HEK293 (cell line): ENCODE results near the gene FKBP5.

ENCODE experiments used
- FEZF1 ChIP-seq: fragments of 450-650 bp; formaldehyde crosslinking; IDR thresholded peaks from 2 replicates; pipeline ENCODE4 v1.5.1; 2016; ENCODE audit warnings: missing biosample characterization, missing genetic modification characterization
- GLIS1 ChIP-seq: fragments of 450-650 bp; formaldehyde crosslinking; IDR thresholded peaks from 2 replicates; pipeline ENCODE4 v1.5.1; 2016; ENCODE audit warnings: missing biosample characterization, missing genetic modification characterization
- HIC1 ChIP-seq: fragments of 450-650 bp; formaldehyde crosslinking; IDR thresholded peaks from 2 replicates; pipeline ENCODE4 v1.5.1; 2016; ENCODE audit warnings: missing biosample characterization, missing genetic modification characterization
- INSM2 ChIP-seq: fragments of 450-650 bp; formaldehyde crosslinking; IDR thresholded peaks from 2 replicates; pipeline ENCODE4 v1.5.1; 2016; ENCODE audit warnings: missing biosample characterization, missing genetic modification characterization
- MEIS1 ChIP-seq: sonication (generic); formaldehyde crosslinking; IDR thresholded peaks from 2 replicates; pipeline ENCODE4 v1.8.1; 2022; ENCODE audit warnings: missing genetic modification reagents, mild to moderate bottlenecking, borderline replicate concordance
- PATZ1 ChIP-seq: fragments of 450-650 bp; formaldehyde crosslinking; IDR thresholded peaks from 2 replicates; pipeline ENCODE4 v1.5.1; 2016; ENCODE audit warnings: missing biosample characterization, missing genetic modification characterization
- PRDM2 ChIP-seq: fragments of 450-650 bp; formaldehyde crosslinking; IDR thresholded peaks from 2 replicates; pipeline ENCODE4 v1.5.1; 2016; ENCODE audit warnings: missing biosample characterization, missing genetic modification characterization, borderline replicate concordance
- PRDM4 ChIP-seq: fragments of 450-650 bp; formaldehyde crosslinking; IDR thresholded peaks from 2 replicates; pipeline ENCODE4 v1.5.1; 2017; ENCODE audit warnings: missing biosample characterization, missing genetic modification characterization
- SALL2 ChIP-seq: fragments of 450-650 bp; formaldehyde crosslinking; IDR thresholded peaks from 2 replicates; pipeline ENCODE4 v1.5.0; 2017; ENCODE audit warnings: missing biosample characterization, mild to moderate bottlenecking, missing genetic modification characterization, borderline replicate concordance
- SCRT2 ChIP-seq: fragments of 450-650 bp; formaldehyde crosslinking; IDR thresholded peaks from 2 replicates; pipeline ENCODE4 v1.5.1; 2016; ENCODE audit warnings: missing biosample characterization, missing genetic modification characterization
- TCF7L2 ChIP-seq: IDR thresholded peaks from 2 replicates; pipeline ENCODE4 v1.6.1; 2011; ENCODE audit warnings: low read depth, mild to moderate bottlenecking, inconsistent platforms, low read length, moderate library complexity, borderline replicate concordance
- TRIM28 ChIP-seq: IDR thresholded peaks from 2 replicates; pipeline ENCODE4 v1.6.1; 2011; ENCODE audit warnings: low read length, control low read depth, borderline replicate concordance
- ZBTB7A ChIP-seq: fragments of 450-650 bp; formaldehyde crosslinking; IDR thresholded peaks from 2 replicates; pipeline ENCODE4 v1.5.1; 2016; ENCODE audit warnings: low read depth, missing biosample characterization, missing genetic modification characterization
- ZNF174 ChIP-seq: fragments of 450-650 bp; formaldehyde crosslinking; IDR thresholded peaks from 2 replicates; pipeline ENCODE4 v1.5.0; 2017; ENCODE audit warnings: missing biosample characterization, mild to moderate bottlenecking, missing genetic modification characterization
- ZNF302 ChIP-seq: fragments of 450-650 bp; formaldehyde crosslinking; IDR thresholded peaks from 2 replicates; pipeline ENCODE4 v1.5.1; 2016; ENCODE audit warnings: missing biosample characterization, missing genetic modification characterization, low read depth
- ZNF341 ChIP-seq: fragments of 450-650 bp; formaldehyde crosslinking; IDR thresholded peaks from 2 replicates; pipeline ENCODE4; 2016; ENCODE audit warnings: low read depth, missing biosample characterization, missing genetic modification characterization
- ZNF354C ChIP-seq: fragments of 450-650 bp; formaldehyde crosslinking; IDR thresholded peaks from 2 replicates; pipeline ENCODE4 v1.5.1; 2016; ENCODE audit warnings: missing biosample characterization, missing genetic modification characterization, low read depth, borderline replicate concordance
- ZNF398 ChIP-seq: fragments of 450-650 bp; formaldehyde crosslinking; IDR thresholded peaks from 2 replicates; pipeline ENCODE4 v1.5.1; 2017; ENCODE audit warnings: missing biosample characterization, missing genetic modification characterization
- ZNF501 ChIP-seq: fragments of 450-650 bp; formaldehyde crosslinking; IDR thresholded peaks from 2 replicates; pipeline ENCODE4 v1.5.1; 2016; ENCODE audit warnings: missing biosample characterization, missing genetic modification characterization
- ZNF530 ChIP-seq: fragments of 450-650 bp; formaldehyde crosslinking; IDR thresholded peaks from 2 replicates; pipeline ENCODE4 v1.5.1; 2016; ENCODE audit warnings: low read depth, missing biosample characterization, missing genetic modification characterization
- ZNF654 ChIP-seq: fragments of 450-650 bp; formaldehyde crosslinking; IDR thresholded peaks from 2 replicates; pipeline ENCODE4 v1.5.1; 2016; ENCODE audit warnings: low read depth, missing biosample characterization, missing genetic modification characterization

The FKBP5 gene

GRCh38 chr6:35719830-35720733 is 31.4 kb upstream of the FKBP5 start (continued):
- TF ChIP-seq PRDM2 (tag by site-specific recombination), result no peak
- TF ChIP-seq ZNF302 (tag by site-specific recombination), result no peak
- peak; percentile 46; the same call in 1 of the 2 replicates for TF ChIP-seq PATZ1 (tag by site-specific recombination)
- TF ChIP-seq HIC1, result no peak
- TF ChIP-seq ZNF398 (tag by site-specific recombination), result 0 out of 2 replicates have a peak, but pooled peaks have one; percentile 10
- TF ChIP-seq SCRT2 (tag by site-specific recombination), result no peak
- TF ChIP-seq ZNF354C (tag by site-specific recombination), result no peak
- no peak for TF ChIP-seq PRDM4
- TF ChIP-seq ZNF654 (tag by site-specific recombination), result no peak
- no peak for TF ChIP-seq ZNF530 (tag by site-specific recombination)
- TF ChIP-seq ZNF341, result peak; percentile 38
- peak; percentile 83 for TF ChIP-seq GLIS1 (tag by site-specific recombination)
- TF ChIP-seq ZNF174 (tag by site-specific recombination), result no peak
- no peak for TF ChIP-seq TCF7L2
- TF ChIP-seq SALL2 (tag by site-specific recombination), result no peak
- no peak for TF ChIP-seq ZNF501
- no peak for TF ChIP-seq ZBTB7A
- TF ChIP-seq FEZF1, result no peak
- TF ChIP-seq INSM2 (tag by site-specific recombination), result no peak
- no peak for TF ChIP-seq MEIS1 (CRISPR knock-in tag)
- no peak for TF ChIP-seq TRIM28
